H4 (cell line): ENCODE data around the gene CHML. TPM values are rescaled to one million over a fixed set of nuclear protein-coding genes. Genes with fewer than 3 reads are reported as not detected.
A peak's percentile ranks its signal among the peaks of the same experiment; 100 is the strongest.

ENCODE experiments used
- DNase-seq: peaks from one replicate; pipeline ENCODE4 v3.0.0-alpha.2; 2015; ENCODE audit warnings: low spot score
- total RNA-seq: library from RNA; depleted of rRNA; stranded (reverse); fragments of >200 nt; shearing (Covaris generic); gene quantifications from 2 replicates; pipeline ENCODE4 v1.2.3, GENCODE V29; 2014

The CHML gene
- total RNA-seq, 1 experiment from 2014 or later = 8.6 TPM

- no peak for DNase-seq
Measured at GRCh38 chr1:241615043-241615974, 24.9 kb downstream of the CHML start.

- DNase-seq = no peak
Measured at GRCh38 chr1:241614572-241614971, 25.6 kb downstream of the CHML start.

- DNase-seq = no peak
Measured at GRCh38 chr1:241614144-241614543, 26.0 kb downstream of the CHML start.

GRCh38 chr1:241612533-241613477 is 27.4 kb downstream of the CHML start:
- peak; percentile 74 for DNase-seq

- no peak for DNase-seq
Measured at GRCh38 chr1:241611736-241612135, 28.4 kb downstream of the CHML start.

GRCh38 chr1:241611063-241611462 is 29.1 kb downstream of the CHML start:
- DNase-seq = peak; percentile 65

GRCh38 chr1:241610056-241610815 is 29.9 kb downstream of the CHML start:
- DNase-seq = peak; percentile 67

- DNase-seq = no peak
Measured at GRCh38 chr1:241608379-241609033, 31.7 kb downstream of the CHML start.

GRCh38 chr1:241607497-241607896 is 32.7 kb downstream of the CHML start:
- DNase-seq = no peak

GRCh38 chr1:241606544-241606943 is 33.6 kb downstream of the CHML start:
- DNase-seq = peak; percentile 9

GRCh38 chr1:241605146-241605805 is 34.9 kb downstream of the CHML start:
- peak; percentile 43 for DNase-seq

GRCh38 chr1:241603731-241604245 is 36.4 kb downstream of the CHML start:
- no peak for DNase-seq

GRCh38 chr1:241600496-241600901 is 39.7 kb downstream of the CHML start:
- no peak for DNase-seq

GRCh38 chr1:241598249-241598648 is 41.9 kb downstream of the CHML start:
- DNase-seq = no peak

- DNase-seq = no peak
Measured at GRCh38 chr1:241596633-241597032, 43.5 kb downstream of the CHML start.

- DNase-seq = no peak
Measured at GRCh38 chr1:241593186-241593585, 47.0 kb downstream of the CHML start.

- DNase-seq = peak; percentile 39
Measured at GRCh38 chr1:241592273-241592958, 47.8 kb downstream of the CHML start.

GRCh38 chr1:241591736-241592135 is 48.4 kb downstream of the CHML start:
- no peak for DNase-seq

GRCh38 chr1:241591317-241591716 is 48.9 kb downstream of the CHML start:
- DNase-seq = peak; percentile 57

- no peak for DNase-seq
Measured at GRCh38 chr1:241590719-241591118, 49.5 kb downstream of the CHML start.
